ENCODE data around the gene TIE1.

The TIE1 gene

DNA sequence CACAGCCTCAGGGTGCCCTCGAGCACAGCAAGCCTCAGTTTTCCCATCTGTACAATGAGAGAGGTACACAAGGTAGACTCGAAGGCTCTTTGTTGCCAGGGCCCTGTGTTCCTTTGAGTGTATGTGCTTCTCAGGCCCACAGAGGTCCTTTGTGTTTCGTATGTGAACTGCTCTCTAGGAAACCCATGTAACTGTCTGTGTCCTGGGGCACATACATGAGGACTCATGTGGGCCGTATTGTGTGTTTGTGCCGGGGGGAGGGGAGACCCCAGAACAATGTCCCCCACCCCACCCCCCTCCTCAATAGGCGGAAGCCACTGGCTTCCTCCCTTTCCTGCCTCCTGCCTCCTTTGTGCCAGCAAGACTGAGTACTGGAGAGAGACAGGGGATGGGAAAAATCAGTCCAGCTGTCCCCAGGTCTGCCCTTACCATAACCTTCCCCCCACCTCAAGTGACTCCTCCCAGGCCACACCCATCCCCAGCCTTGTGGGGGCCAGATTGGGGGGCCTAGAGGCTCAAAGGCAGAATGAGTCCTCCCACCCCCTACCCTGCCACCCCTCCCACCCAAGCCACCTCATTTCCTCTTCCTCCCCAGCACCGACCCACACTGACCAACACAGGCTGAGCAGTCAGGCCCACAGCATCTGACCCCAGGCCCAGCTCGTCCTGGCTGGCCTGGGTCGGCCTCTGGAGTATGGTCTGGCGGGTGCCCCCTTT, at the start of gene TIE1:
TIE1 (plus strand) TSS at position 605 of the 717 bp plus-strand sequence; CDS start at position 695, 90 bp downstream.
- no peak for DNase-seq (ENCODE audit: low read depth, low spot score)

DNA sequence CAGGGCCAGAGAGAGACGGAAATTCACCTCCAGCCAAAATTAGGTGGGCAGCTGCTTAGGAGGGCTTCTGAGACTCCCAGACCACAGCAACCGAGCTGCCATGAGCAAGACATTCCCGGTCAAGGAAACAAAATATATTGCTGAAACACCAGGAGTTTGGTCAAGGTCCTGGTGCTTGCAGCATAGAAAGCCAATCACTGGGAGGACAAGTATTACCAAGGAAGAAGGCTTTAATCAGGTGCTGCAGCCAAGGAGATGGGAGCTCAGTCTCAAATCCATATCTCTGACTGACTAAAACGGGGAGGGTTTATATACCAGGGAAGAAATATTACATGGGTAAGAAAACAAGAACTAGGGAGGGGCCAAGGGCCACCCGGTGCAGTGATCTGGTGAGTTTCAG, 49.8 kb upstream of the TIE1 start:
- no peak for DNase-seq (ENCODE audit: low read depth, low spot score)

DNA sequence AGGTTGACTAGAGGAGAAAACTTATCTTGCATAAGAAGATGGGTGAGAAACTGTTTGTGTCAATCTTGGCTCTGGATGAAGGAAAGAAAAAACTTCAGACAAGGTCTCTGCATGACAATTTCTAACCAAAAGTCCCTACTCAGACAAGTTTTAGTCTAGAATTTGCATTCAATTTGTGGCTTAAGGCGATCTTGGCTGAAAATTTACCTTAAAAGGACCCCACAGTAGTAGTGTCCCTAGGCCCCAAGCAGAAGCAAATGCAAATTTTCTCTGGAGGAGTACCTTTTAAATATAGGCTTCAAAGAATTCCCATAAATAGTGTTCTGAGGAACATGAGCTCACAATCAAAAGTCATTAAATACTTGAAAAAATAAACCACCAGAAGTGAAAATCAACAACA, 48.6 kb upstream of the TIE1 start:
- DNase-seq (ENCODE audit: low read depth, low spot score): no peak

DNA sequence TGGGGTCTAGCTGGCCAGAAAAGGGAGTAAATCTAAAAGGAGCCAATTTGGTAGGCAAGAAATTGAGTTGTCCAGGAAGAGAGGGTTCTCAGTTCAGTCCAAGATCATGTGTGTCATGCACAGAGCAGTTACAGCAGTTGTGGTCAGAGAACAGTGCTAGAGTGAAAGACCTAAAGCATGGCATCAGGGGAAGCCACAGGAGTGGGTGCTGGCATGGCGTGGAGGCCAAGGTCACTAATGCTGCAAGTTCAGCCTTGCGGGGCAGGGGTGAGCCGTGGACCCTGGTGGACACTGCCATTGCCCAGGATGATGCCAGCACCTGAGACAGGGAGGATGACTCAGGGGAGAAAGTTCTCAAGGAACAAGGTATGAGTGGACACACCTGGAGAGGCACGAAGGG, 47.6 kb upstream of the TIE1 start:
- no peak for DNase-seq (ENCODE audit: low read depth, low spot score)

DNA sequence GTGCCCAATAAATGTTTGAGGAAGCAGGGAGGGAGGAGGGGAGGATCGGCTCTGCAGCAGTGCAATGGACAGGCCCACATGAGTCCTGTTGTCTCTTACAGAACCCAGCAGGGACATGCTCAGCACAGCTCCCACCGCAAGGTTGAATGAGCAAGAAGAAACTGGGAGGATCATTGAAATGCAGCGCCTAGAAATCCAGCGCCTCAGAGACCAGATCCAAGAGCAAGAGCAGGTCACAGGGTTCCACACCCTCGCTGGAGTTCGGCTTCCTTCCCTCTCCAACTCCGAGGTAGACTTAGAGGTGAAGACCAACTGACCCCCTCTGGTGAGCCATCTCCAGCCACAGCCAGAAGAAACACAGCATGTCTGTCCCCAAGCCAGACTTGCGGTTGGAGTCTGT, 46.9 kb upstream of the TIE1 start:
- DNase-seq (ENCODE audit: low read depth, low spot score): no peak

DNA sequence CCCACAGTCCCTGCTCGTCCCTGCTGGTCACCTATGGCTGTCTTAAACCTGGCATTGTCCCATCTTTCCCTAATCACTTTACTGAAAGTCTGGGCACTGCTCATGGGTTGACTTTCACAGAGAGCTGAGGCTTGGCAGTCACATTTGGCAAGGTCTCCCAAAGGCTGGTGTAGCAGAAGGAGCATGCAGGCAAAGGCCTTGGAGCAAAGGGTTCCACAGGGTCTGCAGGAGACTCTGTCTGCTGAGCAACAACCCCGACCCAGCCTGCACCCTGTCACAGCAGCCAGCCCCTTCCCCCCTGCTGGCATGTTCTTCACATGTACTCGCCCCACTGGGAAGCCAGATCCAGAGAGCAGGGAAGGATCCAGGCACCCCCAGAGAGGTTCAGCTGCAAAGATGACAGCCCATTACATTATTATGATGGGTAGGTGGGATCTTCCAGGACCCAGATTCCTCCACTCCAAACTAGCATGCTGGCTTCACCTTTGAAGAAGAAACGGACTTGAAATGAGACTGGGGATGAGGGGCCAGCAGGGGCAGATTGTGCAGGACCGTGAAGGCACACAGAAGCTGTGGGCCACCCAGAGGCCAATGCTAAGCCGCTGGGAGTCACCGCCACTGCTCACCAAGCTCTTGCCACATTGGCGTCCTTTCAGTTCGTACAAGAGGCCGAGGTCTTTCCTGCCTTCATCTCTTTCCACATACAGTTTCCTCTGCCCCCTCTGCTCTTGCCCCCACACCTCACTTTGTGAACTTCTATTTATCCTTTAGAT, 45.2 kb upstream of the TIE1 start:
- no peak for DNase-seq (ENCODE audit: low read depth, low spot score)

DNA sequence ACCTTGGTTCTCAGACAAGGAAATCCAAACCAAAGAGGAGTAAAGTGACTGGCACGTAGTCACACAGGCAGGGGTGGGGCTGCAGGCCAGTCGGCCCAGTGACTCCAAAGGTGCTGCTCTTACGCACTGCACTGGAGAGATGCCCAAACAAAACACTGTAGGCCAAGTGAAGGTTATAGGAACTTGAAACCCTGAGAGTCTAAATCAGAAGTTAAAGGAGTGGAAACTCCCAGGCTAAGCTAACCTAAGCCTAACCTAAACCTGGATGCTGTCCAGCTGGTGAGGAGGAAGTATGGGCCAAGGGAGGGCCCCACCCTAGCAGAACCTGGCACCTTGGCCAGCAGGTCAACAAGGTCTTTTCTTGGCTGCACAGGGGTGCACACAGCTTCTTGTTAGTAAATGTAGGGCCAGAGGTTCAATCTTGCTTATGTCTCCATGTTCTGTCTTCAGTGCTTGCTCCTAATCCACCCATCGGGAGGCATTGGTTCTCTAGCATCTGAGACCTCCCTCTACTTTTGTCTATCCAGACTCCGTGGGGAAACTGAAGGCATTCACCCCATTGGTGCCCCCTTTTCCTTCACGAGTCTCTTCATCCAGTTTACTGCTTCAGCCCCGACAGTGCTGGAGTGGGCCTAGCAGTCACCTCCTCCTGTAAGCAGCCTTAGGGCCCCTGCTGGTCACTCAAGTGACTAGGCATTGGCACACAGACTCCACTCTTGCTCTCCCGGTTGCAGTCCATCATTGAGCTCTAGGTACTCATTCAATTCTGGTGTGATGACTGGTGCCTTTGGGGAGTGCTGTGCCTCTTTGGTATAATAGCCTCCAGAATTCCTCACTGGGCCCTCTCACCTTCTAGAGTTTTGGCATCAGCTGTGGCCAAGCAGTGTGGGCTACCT, 43.9 kb upstream of the TIE1 start:
- no peak for DNase-seq (ENCODE audit: low read depth, low spot score)

DNA sequence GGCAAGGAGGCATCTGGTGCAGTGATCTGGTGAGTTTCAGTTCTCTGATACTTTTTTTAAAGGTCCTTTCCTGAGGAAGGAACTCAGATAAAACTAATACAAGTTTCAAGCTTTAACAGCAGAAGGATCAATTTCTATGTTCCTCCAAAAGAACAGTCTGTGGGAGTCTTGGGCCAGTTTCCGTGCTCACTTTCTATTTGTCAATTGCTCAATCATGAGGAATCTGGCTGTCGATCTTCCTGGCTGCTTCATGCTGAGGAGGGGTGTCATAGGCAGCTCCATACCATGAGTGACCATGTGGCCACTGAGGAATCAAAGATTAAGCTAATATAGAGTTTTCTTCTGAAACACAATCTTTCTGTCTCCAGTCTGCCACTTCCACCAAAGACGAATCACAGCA, 42.4 kb upstream of the TIE1 start:
- no peak for DNase-seq (ENCODE audit: low read depth, low spot score)

DNA sequence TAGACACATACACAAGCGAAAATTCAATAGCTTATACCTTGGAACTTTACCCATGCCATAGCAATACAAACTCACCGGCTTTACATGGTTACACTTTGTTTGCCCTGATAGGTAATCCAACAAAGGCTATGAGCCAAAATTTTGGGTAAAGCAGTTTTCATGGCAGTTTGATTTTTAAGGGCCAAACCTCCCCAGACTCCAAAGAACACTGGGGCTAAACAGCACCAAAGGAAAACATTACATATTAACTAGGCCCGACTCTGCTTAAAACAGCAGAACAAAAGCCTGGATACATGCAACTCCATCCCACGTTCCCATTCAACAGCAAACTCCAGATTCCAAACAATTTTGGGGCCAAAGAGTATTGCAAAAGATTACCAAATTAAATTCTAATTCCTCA, 35.4 kb upstream of the TIE1 start:
- DNase-seq (ENCODE audit: low read depth, low spot score): no peak

DNA sequence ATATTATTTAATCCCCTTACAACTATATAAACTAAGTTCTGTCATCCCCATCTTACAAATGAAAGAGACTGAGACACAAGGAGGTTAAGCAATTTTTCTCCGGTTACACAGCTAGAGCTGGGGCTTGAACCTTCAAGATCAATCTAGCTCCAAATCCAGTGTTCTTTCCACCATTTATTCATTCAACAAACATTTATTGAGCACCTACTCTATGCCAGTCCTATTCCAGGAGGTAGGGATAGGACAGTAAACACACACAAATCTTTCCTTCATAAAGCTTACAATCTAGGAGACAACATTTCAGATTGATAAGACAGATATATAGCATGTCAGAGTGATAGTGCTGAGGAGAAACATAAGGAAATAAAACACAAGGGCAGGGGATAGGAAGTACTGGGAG, 33.9 kb upstream of the TIE1 start:
- no peak for DNase-seq (ENCODE audit: low read depth, low spot score)

DNA sequence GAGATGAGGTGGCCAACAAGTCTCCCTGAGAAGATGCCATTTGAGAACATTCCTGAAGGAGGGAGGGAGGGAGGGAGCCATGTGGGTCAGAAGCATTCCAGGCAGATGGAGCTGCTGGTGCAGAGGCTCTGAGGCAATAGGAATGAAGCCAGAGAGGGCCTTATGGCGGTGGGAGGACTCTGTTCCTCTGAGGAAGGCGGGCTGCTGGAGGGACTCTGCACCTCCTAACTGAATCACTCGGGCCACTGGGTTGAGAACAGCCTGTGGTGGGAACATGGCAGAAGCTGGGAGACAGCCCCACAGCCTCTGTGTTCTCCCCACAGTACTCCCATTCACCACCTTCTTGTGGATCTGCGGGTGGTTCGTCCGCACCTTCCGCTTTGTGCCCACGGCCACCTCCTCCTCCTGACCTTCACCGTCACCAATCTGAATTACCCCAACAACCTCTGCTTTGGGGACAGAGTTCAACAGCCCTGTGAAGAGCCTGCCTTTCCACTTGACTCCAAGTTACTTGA, 33.4 kb upstream of the TIE1 start:
- no peak for DNase-seq (ENCODE audit: low read depth, low spot score)

DNA sequence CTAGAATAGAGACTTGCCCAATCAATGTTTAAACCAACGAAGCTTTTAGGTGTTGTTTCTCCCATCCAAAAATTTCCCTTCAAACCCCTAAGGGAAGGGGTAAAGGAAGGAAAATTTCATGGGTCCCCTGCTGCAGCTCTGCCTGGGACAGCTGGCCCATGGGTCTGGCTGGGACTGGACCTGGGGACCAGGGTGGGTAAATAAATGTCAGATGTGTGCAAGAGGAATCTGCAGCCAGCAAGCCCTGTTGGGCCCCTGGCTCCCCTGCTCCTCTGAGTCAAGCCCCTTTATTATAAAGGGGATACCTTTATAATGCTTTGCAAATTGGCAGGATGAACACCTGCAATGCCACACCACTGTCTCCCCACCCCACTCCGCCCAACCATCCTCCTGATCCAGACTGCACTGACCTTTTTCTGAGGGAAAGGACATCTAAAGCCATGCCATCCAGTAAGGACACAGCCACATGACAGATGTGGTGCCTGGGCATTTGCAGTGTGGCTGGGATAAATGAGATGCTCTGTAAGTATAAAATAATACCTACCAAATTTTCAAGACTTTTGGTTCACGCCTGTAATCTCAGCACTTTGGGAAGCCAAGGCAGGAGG, 32.9 kb upstream of the TIE1 start:
- DNase-seq (ENCODE audit: low read depth, low spot score): no peak

DNA sequence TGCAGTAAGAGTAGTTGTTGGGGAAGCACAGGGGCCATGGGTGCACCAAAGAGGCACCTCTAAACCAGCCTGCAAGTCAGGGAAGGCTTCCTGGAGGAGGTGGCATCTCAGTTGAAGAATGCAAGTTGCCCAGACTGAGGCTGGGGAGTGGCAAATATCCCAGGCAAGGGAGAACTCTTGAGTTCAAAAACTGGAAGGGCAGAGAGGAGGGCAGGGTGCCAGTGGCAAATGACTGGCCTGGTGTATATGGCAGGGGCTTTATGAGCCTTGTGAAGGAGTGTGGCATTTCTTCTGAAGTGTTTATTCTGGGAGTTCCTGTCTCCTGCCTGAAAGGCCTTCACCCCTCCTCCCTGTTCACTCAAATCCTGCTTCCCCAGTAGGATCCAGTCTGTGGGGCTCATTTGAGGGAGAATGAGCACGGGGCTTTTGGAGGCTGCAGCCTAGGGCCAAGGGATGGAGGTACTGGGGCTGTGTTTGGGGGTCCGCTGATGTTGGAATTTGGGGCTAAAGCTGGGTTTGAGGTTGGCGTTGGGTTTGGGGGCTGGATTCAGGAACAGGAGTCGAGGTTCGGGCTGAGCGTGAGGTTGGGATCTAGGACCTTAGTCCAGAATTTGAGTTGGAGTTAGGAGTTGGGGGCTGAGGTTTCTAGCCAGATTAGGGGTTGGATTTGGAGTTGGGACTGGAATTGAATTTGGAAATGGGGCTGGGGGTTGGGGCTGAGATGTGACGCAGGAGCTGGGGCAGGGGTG, 31.0 kb upstream of the TIE1 start, which contains the start of gene TMEM125:
TMEM125 (plus strand) TSS at position 357 of the 749 bp plus-strand sequence. CDS start 2,740 bp downstream, outside the sequence.
- no peak for DNase-seq (ENCODE audit: low read depth, low spot score)

DNA sequence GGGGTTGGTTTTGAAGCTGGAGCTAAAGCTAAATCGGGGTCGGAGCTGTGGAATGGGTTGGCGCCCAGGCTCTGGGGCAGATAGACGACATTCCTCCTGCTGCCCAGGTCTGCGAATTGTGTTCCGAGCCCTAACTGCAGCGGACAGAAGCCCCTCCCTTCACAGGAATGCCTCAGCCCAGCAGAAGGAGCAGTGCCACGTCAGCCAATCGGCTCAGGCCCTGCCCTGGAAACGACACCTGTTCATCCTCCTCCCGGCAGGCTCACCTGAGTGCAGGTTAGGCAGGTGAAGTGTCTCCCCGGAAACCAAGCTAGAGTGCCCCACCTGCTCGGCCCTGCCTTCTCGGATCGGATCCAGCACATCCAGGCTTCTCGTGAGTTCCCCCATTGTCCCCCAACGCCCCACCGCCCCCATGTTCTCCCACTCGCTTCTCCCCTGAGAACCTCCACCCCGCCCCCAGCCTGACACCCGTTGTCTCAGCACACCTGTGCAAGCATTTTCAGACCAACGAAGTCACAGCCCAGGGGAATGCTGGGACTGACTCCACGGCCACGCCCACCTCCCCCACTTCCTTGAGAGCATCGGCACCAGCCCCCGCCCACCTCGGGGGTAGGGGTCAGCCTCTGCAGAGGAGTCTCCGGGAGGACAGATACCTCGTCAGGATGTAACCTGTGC, 30.2 kb upstream of the TIE1 start:
- no peak for DNase-seq (ENCODE audit: low read depth, low spot score)

DNA sequence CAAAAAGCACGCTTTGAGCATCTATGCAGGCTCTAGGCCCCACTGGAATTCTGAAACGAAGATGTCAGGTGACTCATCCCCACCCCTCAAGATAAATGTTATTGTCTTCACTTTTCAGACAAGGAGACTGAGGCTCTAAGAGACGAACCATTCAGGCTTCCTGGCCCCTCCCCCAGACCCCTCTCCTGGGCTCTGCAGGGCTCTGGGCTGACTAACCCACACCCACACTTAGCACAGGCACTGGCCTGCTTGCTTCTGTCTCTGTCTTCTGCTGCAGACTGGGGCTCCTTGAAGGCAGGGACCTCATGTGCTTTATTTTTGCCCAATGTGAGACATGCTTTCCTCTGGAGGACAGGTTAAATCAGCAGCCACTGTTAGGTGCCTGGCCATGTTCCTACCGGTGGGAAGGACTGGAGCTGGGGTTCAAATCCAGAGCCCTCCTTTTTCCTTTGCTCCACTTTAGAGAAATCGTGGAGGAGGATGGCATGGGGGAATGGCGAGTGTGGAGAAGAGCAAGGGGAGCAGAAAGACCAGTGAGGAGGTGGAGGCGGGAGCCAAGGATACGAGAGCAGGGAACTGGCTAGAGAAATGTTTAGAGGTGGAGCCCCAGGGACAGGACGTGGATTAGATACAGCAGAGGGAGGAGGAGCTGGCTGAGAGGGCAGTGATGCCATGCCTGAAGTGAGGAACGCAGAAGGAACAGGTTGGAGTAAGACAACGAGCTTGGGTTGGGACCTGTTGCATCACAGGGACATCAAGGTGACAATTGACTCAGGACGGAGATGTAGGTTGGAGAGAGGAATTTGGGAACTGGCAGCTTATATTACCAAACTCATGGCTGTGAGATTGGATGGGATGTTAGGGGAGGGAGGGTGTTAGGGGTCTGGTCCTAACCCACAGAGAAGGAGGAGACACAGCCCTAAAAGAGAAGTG, 29.3 kb upstream of the TIE1 start:
- DNase-seq (ENCODE audit: low read depth, low spot score): no peak

DNA sequence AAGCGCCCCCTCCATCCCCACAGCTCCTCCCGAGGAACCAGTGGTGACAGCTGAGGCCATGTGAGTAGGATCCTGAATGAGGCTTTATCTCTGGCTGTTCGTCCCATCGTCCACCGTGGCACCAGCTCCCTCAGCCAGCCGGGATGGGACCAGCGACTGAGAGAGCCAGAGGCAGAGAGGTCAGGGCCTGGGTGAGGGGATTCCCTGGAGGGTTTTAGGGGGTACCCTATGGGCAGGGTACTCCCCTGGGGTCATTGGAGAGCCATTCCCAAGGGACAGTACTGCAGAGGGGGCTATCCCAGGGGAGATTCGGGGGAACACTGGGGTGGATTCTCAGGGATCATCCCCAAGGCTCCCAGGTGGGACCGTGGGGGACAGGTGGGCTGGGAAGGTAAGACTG, 28.6 kb upstream of the TIE1 start:
- DNase-seq (ENCODE audit: low read depth, low spot score): no peak

DNA sequence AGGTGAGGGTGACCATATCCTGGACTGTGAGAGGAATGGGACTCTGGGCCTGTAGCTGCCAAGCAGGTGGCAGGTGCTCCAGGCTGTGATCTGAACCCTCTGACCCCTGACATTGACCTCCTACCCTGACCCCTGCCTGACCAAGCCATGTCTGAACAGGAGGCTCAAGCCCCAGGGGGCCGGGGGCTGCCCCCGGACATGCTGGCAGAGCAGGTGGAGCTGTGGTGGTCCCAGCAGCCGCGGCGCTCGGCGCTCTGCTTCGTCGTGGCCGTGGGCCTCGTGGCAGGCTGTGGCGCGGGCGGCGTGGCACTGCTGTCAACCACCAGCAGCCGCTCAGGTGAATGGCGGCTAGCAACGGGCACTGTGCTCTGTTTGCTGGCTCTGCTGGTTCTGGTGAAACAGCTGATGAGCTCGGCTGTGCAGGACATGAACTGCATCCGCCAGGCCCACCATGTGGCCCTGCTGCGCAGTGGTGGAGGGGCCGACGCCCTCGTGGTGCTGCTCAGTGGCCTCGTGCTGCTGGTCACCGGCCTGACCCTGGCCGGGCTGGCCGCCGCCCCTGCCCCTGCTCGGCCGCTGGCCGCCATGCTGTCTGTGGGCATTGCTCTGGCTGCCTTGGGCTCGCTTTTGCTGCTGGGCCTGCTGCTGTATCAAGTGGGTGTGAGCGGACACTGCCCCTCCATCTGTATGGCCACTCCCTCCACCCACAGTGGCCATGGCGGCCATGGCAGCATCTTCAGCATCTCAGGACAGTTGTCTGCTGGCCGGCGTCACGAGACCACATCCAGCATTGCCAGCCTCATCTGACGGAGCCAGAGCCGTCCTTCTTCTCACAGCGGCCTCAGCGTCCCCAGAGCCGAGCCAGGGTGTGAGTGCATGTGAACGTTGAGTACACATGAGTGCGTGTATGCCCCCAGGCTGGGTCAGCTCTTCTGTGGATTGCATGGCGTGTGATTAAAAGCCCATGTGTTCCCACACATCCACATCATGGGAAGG, 27.9 kb upstream of the TIE1 start:
- DNase-seq (ENCODE audit: low read depth, low spot score): no peak

DNA sequence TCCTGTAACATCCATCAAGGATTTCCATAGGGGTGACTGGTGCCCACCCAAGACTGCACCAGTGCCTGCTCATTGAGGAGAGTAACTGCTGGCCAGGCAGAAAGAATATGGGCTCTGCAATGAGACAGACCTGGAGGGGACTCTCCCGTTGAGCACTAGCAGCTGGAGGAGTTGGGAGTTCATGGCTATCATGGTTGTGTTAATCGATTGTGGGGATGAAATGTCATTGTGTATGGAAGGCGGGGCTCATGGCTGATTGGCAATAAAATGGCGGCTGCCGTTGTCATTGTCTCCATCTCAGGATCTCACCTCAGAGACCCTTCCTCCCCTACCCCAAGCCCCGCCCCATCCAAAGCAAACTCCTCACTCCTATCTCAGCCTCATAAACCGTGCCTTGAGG, 27.1 kb upstream of the TIE1 start:
- DNase-seq (ENCODE audit: low read depth, low spot score): no peak

All from brain pericyte (primary cell).